ENCODE measurements around the gene STPG3. TPM values are rescaled to one million over a fixed set of nuclear protein-coding genes. Genes with fewer than 3 reads are reported as not detected.

Gene STPG3
- total RNA-seq, 1 donor from 2014 or later: not detected

- DNase-seq (ENCODE audit: low read depth): no peak
Observed at GRCh38 chr9:137278721-137279711, 27.9 kb downstream of the STPG3 start.

GRCh38 chr9:137279741-137280473, 28.8 kb downstream of the STPG3 start:
- DNase-seq (ENCODE audit: low read depth): no peak

GRCh38 chr9:137280474-137281344, 29.6 kb downstream of the STPG3 start:
- no peak for DNase-seq (ENCODE audit: low read depth)

GRCh38 chr9:137281345-137282116, 30.4 kb downstream of the STPG3 start:
- no peak for DNase-seq (ENCODE audit: low read depth)

- DNase-seq (ENCODE audit: low read depth): peak; percentile 65
Observed at GRCh38 chr9:137286975-137287383, 35.9 kb downstream of the STPG3 start.

- DNase-seq (ENCODE audit: low read depth): no peak
Observed at GRCh38 chr9:137293094-137293481, 42.0 kb downstream of the STPG3 start.

GRCh38 chr9:137293482-137294090, 42.5 kb downstream of the STPG3 start:
- DNase-seq (ENCODE audit: low read depth): peak; percentile 64

- peak; percentile 63 for DNase-seq (ENCODE audit: low read depth)
Observed at GRCh38 chr9:137294091-137294680, 43.1 kb downstream of the STPG3 start.

- peak; percentile 27 for DNase-seq (ENCODE audit: low read depth)
Observed at GRCh38 chr9:137294681-137295237, 43.7 kb downstream of the STPG3 start.

GRCh38 chr9:137295238-137295811, 44.2 kb downstream of the STPG3 start:
- no peak for DNase-seq (ENCODE audit: low read depth)

- DNase-seq (ENCODE audit: low read depth): no peak
Observed at GRCh38 chr9:137295849-137296669, 45.0 kb downstream of the STPG3 start.

- no peak for DNase-seq (ENCODE audit: low read depth)
Observed at GRCh38 chr9:137296670-137297664, 45.9 kb downstream of the STPG3 start.

- DNase-seq (ENCODE audit: low read depth): no peak
Observed at GRCh38 chr9:137297966-137298365, 46.9 kb downstream of the STPG3 start.

GRCh38 chr9:137298401-137299202, 47.5 kb downstream of the STPG3 start:
- no peak for DNase-seq (ENCODE audit: low read depth)

GRCh38 chr9:137299203-137299565, 48.1 kb downstream of the STPG3 start:
- no peak for DNase-seq (ENCODE audit: low read depth)

GRCh38 chr9:137299938-137300337, 48.9 kb downstream of the STPG3 start:
- DNase-seq (ENCODE audit: low read depth): peak; percentile 12

Measured in renal cortical epithelial cell (primary cell).